WERI-Rb-1 (cell line): ENCODE results near the gene PDE4A.
A peak's percentile ranks its signal among the peaks of the same experiment; 100 is the strongest.

ENCODE experiments used
- DNase-seq: peaks from one replicate; pipeline ENCODE4 v3.0.0-alpha.2; 2020
- H3K27ac ChIP-seq: fragments of 250-450 bp; sonication (Bioruptor Pico); 2 replicates; pipeline ENCODE4 v1.5.1; 2020; ENCODE audit warnings: mild to moderate bottlenecking, moderate library complexity
- H3K27me3 ChIP-seq: fragments of 250-450 bp; sonication (Bioruptor Pico); 2 replicates; pipeline ENCODE4 v1.5.1; 2021; ENCODE audit warnings: mild to moderate bottlenecking, low read depth, moderate library complexity; ENCODE audit not compliant: insufficient read depth, severe bottlenecking
- H3K36me3 ChIP-seq: fragments of 250-450 bp; sonication (Bioruptor Pico); 2 replicates; pipeline ENCODE4 v1.5.1; 2020; ENCODE audit warnings: mild to moderate bottlenecking, moderate library complexity
- H3K4me3 ChIP-seq: 2 replicates; pipeline ENCODE4 v1.5.1; 2011; ENCODE audit warnings: low read depth, mild to moderate bottlenecking, control low read depth, low read length
- H3K9me3 ChIP-seq: fragments of 250-450 bp; sonication (Bioruptor Pico); 2 replicates; pipeline ENCODE4 v1.5.1; 2021; ENCODE audit warnings: mild to moderate bottlenecking, moderate library complexity; ENCODE audit not compliant: severe bottlenecking
- CTCF ChIP-seq: IDR thresholded peaks from 2 replicates; pipeline ENCODE4 v1.5.1; 2011; ENCODE audit warnings: low read depth, mild to moderate bottlenecking, control low read depth, inconsistent platforms, low read length

The PDE4A gene

GRCh38 chr19:10432736-10433130 is 12.4 kb downstream of the PDE4A start:
- H3K4me3 ChIP-seq = peak overlapping the region; percentile 36; the same call in 1 of the 2 replicates
- H3K36me3 ChIP-seq = no peaks in the 10 kb centered on the region
- no peaks in the 10 kb centered on the region for H3K27me3 ChIP-seq
- H3K27ac ChIP-seq = peak overlapping the region; percentile 53
- no peak for TF ChIP-seq CTCF
- no peaks in the 10 kb centered on the region for H3K9me3 ChIP-seq
- peak; percentile 50 for DNase-seq

GRCh38 chr19:10433131-10433536 is 12.8 kb downstream of the PDE4A start:
- H3K36me3 ChIP-seq = no peaks in the 10 kb centered on the region
- DNase-seq = no peak
- peak overlapping the region; percentile 53 for H3K27ac ChIP-seq
- H3K27me3 ChIP-seq = no peaks in the 10 kb centered on the region
- H3K4me3 ChIP-seq = no peak overlapping the region
- TF ChIP-seq CTCF = no peak
- H3K9me3 ChIP-seq = no peaks in the 10 kb centered on the region

GRCh38 chr19:10439588-10439987 is 19.2 kb downstream of the PDE4A start:
- H3K36me3 ChIP-seq = no peaks in the 10 kb centered on the region
- H3K27me3 ChIP-seq = no peaks in the 10 kb centered on the region
- no peak overlapping the region for H3K27ac ChIP-seq
- no peak for DNase-seq
- H3K9me3 ChIP-seq = no peaks in the 10 kb centered on the region
- no peak overlapping the region for H3K4me3 ChIP-seq
- no peak for TF ChIP-seq CTCF

GRCh38 chr19:10442698-10443097 is 22.4 kb downstream of the PDE4A start:
- no peak overlapping the region for H3K4me3 ChIP-seq
- DNase-seq = no peak
- H3K9me3 ChIP-seq = no peaks in the 10 kb centered on the region
- no peaks in the 10 kb centered on the region for H3K36me3 ChIP-seq
- TF ChIP-seq CTCF = no peak
- H3K27ac ChIP-seq = no peak overlapping the region
- H3K27me3 ChIP-seq = no peaks in the 10 kb centered on the region

GRCh38 chr19:10449037-10449436 is 28.7 kb downstream of the PDE4A start:
- Histone ChIP-seq H3K4me3 (no peak overlapping the region), H3K27me3 (no peaks in the 10 kb centered on the region), H3K27ac (no peak overlapping the region), H3K9me3 (no peaks in the 10 kb centered on the region), H3K36me3 (peaks cover 6% of the 10 kb centered on the region; the same call in 1 of the 2 replicates)
- no peak for DNase-seq
- TF ChIP-seq CTCF = no peak

- no peak for DNase-seq
- H3K27me3 ChIP-seq = no peaks in the 10 kb centered on the region
- H3K9me3 ChIP-seq = no peaks in the 10 kb centered on the region
- peaks cover 6% of the 10 kb centered on the region; the same call in 1 of the 2 replicates for H3K36me3 ChIP-seq
- H3K4me3 ChIP-seq = no peak overlapping the region
- no peak overlapping the region for H3K27ac ChIP-seq
- no peak for TF ChIP-seq CTCF
These were observed 30.0 kb downstream of the PDE4A start for GRCh38 chr19:10450191-10450852.
